SU-DHL-6 (cell line): ENCODE data around the gene NXN.

Source experiments
- H2AFZ ChIP-seq: fragments of 200-600 bp; sonication (generic); 2 replicates; pipeline ENCODE4 v1.6.1; 2014; ENCODE audit warnings: low read depth, mild to moderate bottlenecking, moderate library complexity, mixed read lengths, antibody characterized with exemption, low read length; ENCODE audit not compliant: severe bottlenecking
- H3F3A ChIP-seq: fragments of 200-600 bp; shearing (Covaris generic); 2 replicates; pipeline ENCODE4 v1.6.0; 2016; ENCODE audit warnings: antibody characterized with exemption, mild to moderate bottlenecking; ENCODE audit not compliant: insufficient read depth
- H3K27ac ChIP-seq: fragments of 200-600 bp; sonication (generic); 2 replicates; pipeline ENCODE4 v1.5.1; 2016; ENCODE audit warnings: low read depth, mild to moderate bottlenecking, low read length, moderate library complexity, mixed read lengths
- H3K27me3 ChIP-seq: fragments of 200-600 bp; sonication (generic), shearing (Covaris generic); 2 replicates; pipeline ENCODE4 v1.6.0; 2014; ENCODE audit warnings: mild to moderate bottlenecking, low read length
- H3K36me3 ChIP-seq: fragments of 200-600 bp; sonication (generic); 2 replicates; pipeline ENCODE4 v1.6.1; 2014; ENCODE audit warnings: mild to moderate bottlenecking, low read length, mixed read lengths
- H3K4me2 ChIP-seq: fragments of 300-600, 200-600 bp; shearing (Covaris generic), sonication (generic); 2 replicates; pipeline ENCODE4 v1.6.0; 2014; ENCODE audit warnings: low read length, low read depth, mild to moderate bottlenecking; ENCODE audit not compliant: poor library complexity, severe bottlenecking
- H3K4me3 ChIP-seq: fragments of 200-600 bp; sonication (generic); 2 replicates; pipeline ENCODE4 v1.5.1; 2014; ENCODE audit warnings: antibody characterized with exemption, low read length, mild to moderate bottlenecking, mixed read lengths; ENCODE audit not compliant: insufficient read depth, poor library complexity, severe bottlenecking
- H3K79me2 ChIP-seq: fragments of 200-600 bp; sonication (generic); 2 replicates; pipeline ENCODE4 v1.6.1; 2014; ENCODE audit warnings: mild to moderate bottlenecking, low read length, moderate library complexity; ENCODE audit not compliant: insufficient read depth
- H3K9ac ChIP-seq: fragments of 200-600 bp; sonication (generic); 2 replicates; pipeline ENCODE4 v1.7.0; 2014; ENCODE audit warnings: mild to moderate bottlenecking, low read length
- H3K9me2 ChIP-seq: fragments of 200-600 bp; sonication (generic); replicated peaks from 2 replicates; pipeline ENCODE4 v1.6.1; 2014; ENCODE audit warnings: low read length; ENCODE audit not compliant: insufficient read depth
- H3K9me3 ChIP-seq: fragments of 200-600 bp; sonication (generic); 2 replicates; pipeline ENCODE4 v1.6.1; 2014; ENCODE audit warnings: low read length, mixed read lengths; ENCODE audit not compliant: insufficient read depth
- H4K20me1 ChIP-seq: fragments of 200-600 bp; sonication (generic); 2 replicates; pipeline ENCODE4 v1.6.1; 2014; ENCODE audit warnings: low read depth, mild to moderate bottlenecking, antibody characterized with exemption, low read length, moderate library complexity, mixed read lengths
- EZH2phosphoT487 ChIP-seq: fragments of 200-600 bp; sonication (generic), shearing (Covaris generic); conservative IDR thresholded peaks from 2 replicates; pipeline ENCODE4 v1.6.1; 2018; ENCODE audit warnings: mild to moderate bottlenecking, antibody characterized with exemption, low read length, moderate library complexity, mixed read lengths
- TF ChIP-seq, protein P1 (sequence below): fragments of 200-600 bp; sonication (generic); IDR thresholded peaks from one replicate; pipeline ENCODE4 v1.5.1; 2017; ENCODE audit warnings: antibody characterized with exemption, mild to moderate bottlenecking, low read length, moderate library complexity; ENCODE audit not compliant: insufficient read depth, poor library complexity, severe bottlenecking

The NXN gene

DNA sequence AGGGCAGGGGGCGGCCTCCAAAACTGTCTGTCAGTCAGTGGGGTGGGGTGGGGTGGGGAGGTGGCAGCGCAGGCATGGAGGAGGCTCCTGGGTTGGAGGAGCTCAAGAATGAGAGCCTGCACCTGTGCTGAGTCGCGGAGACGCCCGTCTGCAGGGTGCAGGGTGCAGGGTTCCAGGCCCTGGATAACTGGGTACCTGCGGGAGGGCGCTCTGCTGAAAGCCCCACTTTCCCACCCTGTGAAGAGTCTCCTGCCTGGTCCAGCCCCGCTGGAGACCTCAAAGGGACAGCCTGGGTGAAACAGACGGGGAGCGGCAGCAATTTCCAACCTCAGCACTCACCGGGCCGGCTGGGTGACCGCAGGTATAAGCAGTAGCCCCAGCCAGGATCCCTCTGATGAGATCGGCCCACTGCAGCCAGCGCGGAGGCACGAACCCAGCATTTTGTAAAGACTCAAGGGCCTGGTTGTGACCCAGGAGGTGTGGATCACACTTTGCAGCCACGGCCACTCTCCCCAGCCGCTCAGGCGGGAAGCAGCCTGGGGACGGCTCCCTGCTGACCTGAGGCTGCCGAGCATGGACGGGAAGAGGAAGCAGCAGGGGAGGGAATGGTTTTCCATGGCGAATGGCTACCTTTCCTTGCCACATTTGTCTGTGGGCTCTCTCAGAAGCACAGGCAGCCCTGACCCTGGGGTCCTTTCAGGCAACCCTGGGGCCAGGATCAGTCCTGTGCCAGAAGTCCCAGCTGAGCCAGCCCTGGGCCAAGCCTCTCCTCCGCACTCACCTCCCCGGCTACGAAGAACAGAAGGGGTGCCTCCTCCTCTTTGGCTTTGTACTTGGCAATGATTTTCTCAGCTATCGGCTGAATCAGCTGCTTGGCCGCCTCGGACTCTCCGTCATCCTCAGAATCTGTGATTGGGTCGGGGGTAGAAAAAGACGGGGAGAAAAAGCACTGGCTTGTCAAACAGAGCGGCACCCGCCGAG is 176.4 kb downstream of the NXN start:
- no peaks in the 10 kb centered on the region for H3K36me3 ChIP-seq
- no peaks in the 10 kb centered on the region for H3K27me3 ChIP-seq
- no peaks in the 10 kb centered on the region for H3F3A ChIP-seq
- H2AFZ ChIP-seq = no peak overlapping the region
- H3K4me3 ChIP-seq = no peak overlapping the region
- H4K20me1 ChIP-seq = no peaks in the 10 kb centered on the region
- no peaks in the 10 kb centered on the region for H3K9me2 ChIP-seq
- no peak overlapping the region for H3K4me2 ChIP-seq
- no peaks in the 10 kb centered on the region for H3K79me2 ChIP-seq
- H3K27ac ChIP-seq = no peak overlapping the region
- H3K9me3 ChIP-seq = no peaks in the 10 kb centered on the region
- H3K9ac ChIP-seq = no peak overlapping the region
- TF ChIP-seq, protein P1, sequence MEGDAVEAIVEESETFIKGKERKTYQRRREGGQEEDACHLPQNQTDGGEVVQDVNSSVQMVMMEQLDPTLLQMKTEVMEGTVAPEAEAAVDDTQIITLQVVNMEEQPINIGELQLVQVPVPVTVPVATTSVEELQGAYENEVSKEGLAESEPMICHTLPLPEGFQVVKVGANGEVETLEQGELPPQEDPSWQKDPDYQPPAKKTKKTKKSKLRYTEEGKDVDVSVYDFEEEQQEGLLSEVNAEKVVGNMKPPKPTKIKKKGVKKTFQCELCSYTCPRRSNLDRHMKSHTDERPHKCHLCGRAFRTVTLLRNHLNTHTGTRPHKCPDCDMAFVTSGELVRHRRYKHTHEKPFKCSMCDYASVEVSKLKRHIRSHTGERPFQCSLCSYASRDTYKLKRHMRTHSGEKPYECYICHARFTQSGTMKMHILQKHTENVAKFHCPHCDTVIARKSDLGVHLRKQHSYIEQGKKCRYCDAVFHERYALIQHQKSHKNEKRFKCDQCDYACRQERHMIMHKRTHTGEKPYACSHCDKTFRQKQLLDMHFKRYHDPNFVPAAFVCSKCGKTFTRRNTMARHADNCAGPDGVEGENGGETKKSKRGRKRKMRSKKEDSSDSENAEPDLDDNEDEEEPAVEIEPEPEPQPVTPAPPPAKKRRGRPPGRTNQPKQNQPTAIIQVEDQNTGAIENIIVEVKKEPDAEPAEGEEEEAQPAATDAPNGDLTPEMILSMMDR = no peak
- TF ChIP-seq EZH2phosphoT487 = no peak

DNA sequence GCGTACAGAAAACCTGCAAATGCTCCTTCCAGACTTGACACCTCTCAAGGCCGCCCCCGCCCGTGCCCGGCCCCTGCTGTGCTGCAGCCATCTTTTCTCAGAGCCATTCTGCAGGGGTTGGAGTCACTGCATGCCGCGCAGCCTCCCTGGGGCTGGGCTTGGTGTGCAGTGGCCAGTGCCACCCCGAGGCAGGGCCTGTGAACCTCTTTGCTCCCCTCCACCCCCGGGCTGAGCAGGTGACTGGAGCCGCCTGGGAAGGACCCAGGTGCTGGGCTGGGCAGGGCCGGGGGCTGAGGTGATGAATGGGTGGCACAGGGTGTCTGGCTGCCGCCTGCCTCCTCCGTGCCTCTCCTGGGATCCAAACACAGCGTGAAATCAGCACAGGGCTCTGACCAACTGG is 177.1 kb downstream of the NXN start:
- Histone ChIP-seq H3K79me2 (no peaks in the 10 kb centered on the region), H3K27ac (no peak overlapping the region), H3F3A (no peaks in the 10 kb centered on the region), H3K9me2 (no peaks in the 10 kb centered on the region), H3K4me2 (no peak overlapping the region), H3K36me3 (no peaks in the 10 kb centered on the region), H3K9me3 (no peaks in the 10 kb centered on the region), H2AFZ (no peak overlapping the region), H3K9ac (no peak overlapping the region), H3K4me3 (no peak overlapping the region), H3K27me3 (no peaks in the 10 kb centered on the region), H4K20me1 (no peaks in the 10 kb centered on the region)
- TF ChIP-seq, protein P1 = no peak
- TF ChIP-seq EZH2phosphoT487 = no peak

DNA sequence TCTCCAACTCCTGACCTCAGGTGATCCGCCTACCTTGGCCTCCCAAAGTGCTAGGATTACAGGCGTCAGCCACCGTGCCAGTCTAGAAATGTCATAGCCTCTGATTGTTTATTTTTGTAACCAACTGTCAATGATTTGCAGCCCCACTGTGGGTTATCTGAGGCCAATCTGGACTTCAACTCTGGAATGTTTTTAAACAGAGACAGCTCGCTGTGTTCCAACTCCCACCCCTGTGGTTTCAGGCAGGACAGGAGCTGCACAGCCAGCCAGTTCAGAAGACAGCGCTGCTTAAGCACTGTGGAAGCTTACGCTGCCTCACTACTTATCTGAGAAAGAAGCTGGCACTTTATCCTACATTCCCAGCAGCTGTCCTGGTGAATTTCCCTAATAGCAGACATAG is 177.9 kb downstream of the NXN start:
- no peak overlapping the region for H3K9ac ChIP-seq
- H3F3A ChIP-seq = no peaks in the 10 kb centered on the region
- no peak for TF ChIP-seq EZH2phosphoT487
- TF ChIP-seq, protein P1 = no peak
- no peaks in the 10 kb centered on the region for H3K27me3 ChIP-seq
- no peak overlapping the region for H3K27ac ChIP-seq
- H3K79me2 ChIP-seq = no peaks in the 10 kb centered on the region
- H3K36me3 ChIP-seq = no peaks in the 10 kb centered on the region
- no peaks in the 10 kb centered on the region for H3K9me2 ChIP-seq
- no peak overlapping the region for H3K4me2 ChIP-seq
- H3K9me3 ChIP-seq = no peaks in the 10 kb centered on the region
- no peaks in the 10 kb centered on the region for H4K20me1 ChIP-seq
- no peak overlapping the region for H3K4me3 ChIP-seq
- H2AFZ ChIP-seq = no peak overlapping the region
